ENCODE measurements around the gene IL6ST.

Gene IL6ST

DNA sequence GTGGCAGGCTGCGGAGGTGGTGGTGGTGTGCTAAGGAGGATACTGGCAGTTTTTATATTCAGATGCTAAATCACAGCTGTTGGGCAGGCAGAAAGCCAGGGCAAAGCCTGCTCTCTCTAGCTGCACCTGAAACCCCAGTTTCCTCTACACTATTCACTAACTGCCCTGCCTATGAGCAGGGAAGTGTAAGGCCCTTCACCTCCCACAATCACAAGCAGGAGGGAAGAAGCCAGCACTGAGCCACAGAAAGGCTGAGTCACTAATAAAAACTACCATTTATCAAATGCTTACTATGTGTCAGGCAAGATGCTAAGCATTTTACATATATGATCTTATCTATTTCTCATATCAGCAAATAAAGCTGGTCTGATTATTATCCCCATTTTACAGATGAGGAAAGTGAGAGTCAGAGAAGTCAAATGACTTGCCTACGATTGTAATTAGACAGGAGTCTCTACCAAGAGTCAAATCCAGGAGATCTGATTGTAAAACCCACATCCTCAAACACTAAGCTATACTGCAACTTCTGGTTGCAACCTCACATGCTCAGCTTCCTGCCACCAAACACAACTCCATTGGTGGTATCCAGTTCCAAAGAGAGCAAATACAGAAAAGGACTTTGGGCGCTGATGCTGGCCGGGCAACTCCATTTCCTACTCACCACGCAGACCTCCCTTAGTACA, 17.7 kb upstream of the IL6ST start:
- DNase-seq (ENCODE audit: low spot score): no peak
- Histone ChIP-seq H3K4me3 (no peak overlapping the region), H3K27ac (peak overlapping the region in 1 of 2 donors; percentile 45)
- TF ChIP-seq, protein P1, sequence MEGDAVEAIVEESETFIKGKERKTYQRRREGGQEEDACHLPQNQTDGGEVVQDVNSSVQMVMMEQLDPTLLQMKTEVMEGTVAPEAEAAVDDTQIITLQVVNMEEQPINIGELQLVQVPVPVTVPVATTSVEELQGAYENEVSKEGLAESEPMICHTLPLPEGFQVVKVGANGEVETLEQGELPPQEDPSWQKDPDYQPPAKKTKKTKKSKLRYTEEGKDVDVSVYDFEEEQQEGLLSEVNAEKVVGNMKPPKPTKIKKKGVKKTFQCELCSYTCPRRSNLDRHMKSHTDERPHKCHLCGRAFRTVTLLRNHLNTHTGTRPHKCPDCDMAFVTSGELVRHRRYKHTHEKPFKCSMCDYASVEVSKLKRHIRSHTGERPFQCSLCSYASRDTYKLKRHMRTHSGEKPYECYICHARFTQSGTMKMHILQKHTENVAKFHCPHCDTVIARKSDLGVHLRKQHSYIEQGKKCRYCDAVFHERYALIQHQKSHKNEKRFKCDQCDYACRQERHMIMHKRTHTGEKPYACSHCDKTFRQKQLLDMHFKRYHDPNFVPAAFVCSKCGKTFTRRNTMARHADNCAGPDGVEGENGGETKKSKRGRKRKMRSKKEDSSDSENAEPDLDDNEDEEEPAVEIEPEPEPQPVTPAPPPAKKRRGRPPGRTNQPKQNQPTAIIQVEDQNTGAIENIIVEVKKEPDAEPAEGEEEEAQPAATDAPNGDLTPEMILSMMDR (IDR thresholded peaks at IDR 0.05): no peak

GRCh38 chr5:56011835-56012234, 17.1 kb upstream of the IL6ST start:
- TF ChIP-seq, protein P1 (IDR thresholded peaks at IDR 0.05): no peak
- DNase-seq (ENCODE audit: low spot score): no peak
- Histone ChIP-seq H3K27ac (peak overlapping the region in 1 of 2 donors; percentile 45), H3K4me3 (no peak overlapping the region)

- no peak overlapping the region for H3K27ac ChIP-seq
- no peak for DNase-seq (ENCODE audit: low spot score)
- TF ChIP-seq, protein P1 (IDR thresholded peaks at IDR 0.05): no peak
- no peak overlapping the region for H3K4me3 ChIP-seq
These were observed 15.7 kb upstream of the IL6ST start for GRCh38 chr5:56010431-56010830.

DNA sequence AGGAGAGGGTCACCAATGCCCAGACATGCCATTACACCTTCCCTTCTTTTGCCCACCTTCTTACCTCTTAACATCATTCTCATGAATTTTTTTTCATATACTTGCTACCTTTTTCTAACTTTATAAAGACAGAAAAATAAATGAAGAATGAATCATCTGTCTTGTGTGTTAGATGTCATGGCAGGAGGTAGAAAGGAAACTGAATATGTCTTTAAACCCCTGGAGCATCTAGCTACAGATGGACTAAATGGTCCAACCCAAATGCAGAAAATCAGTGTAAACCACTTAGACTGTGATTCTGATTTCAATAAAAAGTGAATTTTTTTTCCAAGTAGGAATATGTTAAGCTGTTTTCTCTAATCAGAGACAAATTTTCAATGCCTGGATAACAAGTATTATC, 11.8 kb upstream of the IL6ST start:
- H3K27ac ChIP-seq: no peak overlapping the region
- no peak overlapping the region for H3K4me3 ChIP-seq
- TF ChIP-seq, protein P1 (IDR thresholded peaks at IDR 0.05): no peak
- no peak for DNase-seq (ENCODE audit: low spot score)

DNA sequence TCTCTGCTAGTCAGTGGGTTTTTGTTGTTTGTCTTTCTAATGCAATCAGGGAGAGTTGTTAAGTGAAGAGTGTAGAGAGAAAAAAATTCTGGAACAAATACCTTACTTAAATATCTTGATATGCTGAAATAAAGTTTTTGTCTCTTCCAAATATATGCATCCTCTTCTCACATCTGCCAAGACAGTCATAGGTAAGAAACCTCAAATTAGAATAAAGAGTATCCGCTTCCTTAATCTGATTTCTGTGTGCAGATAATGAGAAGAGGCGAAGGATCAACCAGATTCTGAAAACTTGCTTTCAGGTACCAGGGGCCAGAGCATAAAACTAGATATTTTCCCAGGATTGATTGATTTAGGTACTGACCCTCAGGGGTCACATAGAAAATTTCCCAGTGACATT, 11.3 kb upstream of the IL6ST start:
- H3K27ac ChIP-seq: no peak overlapping the region

GRCh38 chr5:56004874-56005273, 10.1 kb upstream of the IL6ST start:
- TF ChIP-seq, protein P1 (IDR thresholded peaks at IDR 0.05): no peak
- DNase-seq (ENCODE audit: low spot score): no peak
- H3K27ac ChIP-seq: no peak overlapping the region
- H3K4me3 ChIP-seq: no peak overlapping the region

More for the DNA sequence above, 11.3 kb upstream of the IL6ST start:
- H3K4me3 ChIP-seq: no peak overlapping the region
- TF ChIP-seq, protein P1 (IDR thresholded peaks at IDR 0.05): no peak
- DNase-seq (ENCODE audit: low spot score): no peak

DNA sequence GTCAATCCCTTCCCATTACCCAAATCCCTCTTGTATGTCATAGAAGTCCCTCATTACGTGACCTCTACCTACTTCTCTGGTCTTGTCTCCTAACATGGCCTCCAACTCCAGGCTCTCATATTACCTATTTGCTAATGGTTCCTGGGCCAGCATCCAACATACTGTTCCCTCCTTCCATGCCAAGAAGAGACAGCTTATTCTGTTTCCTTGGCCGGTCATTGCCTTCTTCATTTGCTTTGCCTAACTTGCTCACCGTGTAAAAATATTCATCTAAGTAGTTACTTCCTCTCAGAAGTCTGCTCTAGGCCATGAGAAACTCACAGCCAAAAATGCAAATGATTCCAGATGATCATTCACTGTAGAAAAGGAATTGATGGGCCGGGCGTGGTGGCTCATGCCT, 8.9 kb upstream of the IL6ST start:
- TF ChIP-seq, protein P1 (IDR thresholded peaks at IDR 0.05): no peak
- Histone ChIP-seq H3K4me3 (no peak overlapping the region), H3K27ac (no peak overlapping the region)
- DNase-seq (ENCODE audit: low spot score): no peak
